HG02970 (cell line): ENCODE measurements around the gene COX19.
"Not testable (repeated sequence)": the region's sequence is repeated elsewhere in the genome, so short reads cannot be mapped to it uniquely, and the experiment has no call there.

Source experiments
- ATAC-seq: cut with Tn5 transposase; IDR thresholded peaks from one replicate; pipeline ENCODE4 v1.9.1; 2021; ENCODE audit warnings: mild to moderate bottlenecking, moderate library complexity, moderate number of reproducible peaks; ENCODE audit not compliant: unreplicated experiment, low FRiP score

COX19 gene

GRCh38 chr7:963236-964078 lies 11.9 kb downstream of the COX19 start:
- no peak for ATAC-seq

- no peak for ATAC-seq
Measured at GRCh38 chr7:962401-963081, 12.8 kb downstream of the COX19 start.

DNA sequence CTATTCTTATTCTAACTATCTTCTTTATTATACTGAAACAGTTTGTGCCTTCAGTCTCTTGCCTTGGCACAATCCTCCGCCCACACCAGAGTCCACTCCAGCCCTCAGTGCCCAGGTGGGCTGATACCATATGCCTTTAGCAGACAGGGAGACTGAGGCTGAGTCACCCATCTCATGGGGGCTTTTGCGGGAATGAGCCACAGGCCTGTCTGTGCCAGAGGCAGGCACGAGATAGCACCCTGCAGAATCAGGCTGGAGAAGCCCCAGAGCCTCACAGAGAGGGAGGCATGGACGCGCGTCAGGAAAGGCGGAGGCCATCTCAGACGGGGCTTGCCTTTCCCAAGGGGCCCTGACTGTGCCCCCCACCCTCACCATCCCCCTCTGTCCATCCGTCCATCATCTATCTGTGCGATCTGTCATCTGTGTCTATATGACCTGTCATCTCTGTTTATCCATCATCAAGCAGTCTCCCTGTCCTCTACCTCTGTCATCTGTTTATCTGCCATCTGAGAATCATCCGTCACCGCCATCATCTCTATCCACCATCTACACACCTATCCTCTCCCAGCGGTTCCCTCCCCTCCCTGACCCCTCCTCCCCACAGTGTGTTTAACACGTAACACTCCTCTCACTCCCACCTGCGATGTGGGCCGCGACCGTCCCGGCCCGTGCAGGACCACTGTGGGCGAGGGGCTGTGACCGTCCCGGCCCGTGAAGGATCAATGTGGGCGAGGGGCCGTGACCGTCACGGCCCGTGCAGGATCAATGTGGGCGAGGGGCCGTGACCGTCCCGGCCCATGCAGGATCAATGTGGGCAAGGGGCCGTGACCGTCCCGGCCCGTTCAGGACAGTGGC lies 13.6 kb downstream of the COX19 start:
- no peak for ATAC-seq

DNA sequence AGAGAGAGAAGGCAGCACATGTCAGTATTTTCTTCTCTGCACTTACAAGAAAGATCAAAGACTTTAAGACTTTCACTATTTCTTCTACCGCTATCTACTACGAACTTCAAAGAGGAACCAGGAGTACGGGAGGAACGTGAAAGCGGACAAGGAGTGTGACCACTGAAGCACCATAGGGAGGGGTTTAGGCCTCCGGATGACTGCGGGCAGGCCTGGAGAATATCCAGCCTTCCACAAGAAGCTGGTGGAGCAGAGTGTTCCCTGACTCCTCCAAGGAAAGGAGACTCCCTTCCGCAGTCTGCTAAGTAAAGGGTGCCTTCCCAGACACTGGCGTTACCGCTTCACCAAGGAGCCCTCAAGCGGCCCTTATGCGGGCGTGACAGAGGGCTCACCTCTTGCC lies 14.4 kb downstream of the COX19 start:
- ATAC-seq: not testable (repeated sequence)

- no peak for ATAC-seq
Measured at GRCh38 chr7:960269-960871, 15.0 kb downstream of the COX19 start.

DNA sequence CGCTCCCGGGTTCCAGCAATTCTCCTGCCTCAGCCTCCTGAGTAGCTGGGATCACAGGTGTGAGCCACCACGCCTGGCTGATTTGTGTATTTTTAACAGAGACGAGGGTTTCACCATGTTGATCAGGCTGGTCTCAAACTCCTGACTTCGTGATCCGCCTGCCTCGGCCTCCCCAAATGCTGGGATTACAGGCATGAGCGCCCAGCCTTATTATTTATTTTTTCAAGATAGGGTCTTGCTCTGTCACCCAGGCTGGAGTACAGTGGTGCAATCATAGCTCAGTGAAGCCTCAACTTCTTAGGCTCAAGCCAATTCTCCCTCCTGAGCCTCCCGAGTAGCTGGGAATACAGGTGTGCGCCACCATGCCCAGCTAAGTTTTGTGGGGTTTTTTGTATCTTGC lies 15.6 kb downstream of the COX19 start:
- ATAC-seq: not testable (repeated sequence)

GRCh38 chr7:959271-959670 lies 16.1 kb downstream of the COX19 start:
- no peak for ATAC-seq

- no peak for ATAC-seq
Measured at GRCh38 chr7:958221-959200, 16.8 kb downstream of the COX19 start.

GRCh38 chr7:957418-958220 lies 17.7 kb downstream of the COX19 start:
- ATAC-seq: no peak

DNA sequence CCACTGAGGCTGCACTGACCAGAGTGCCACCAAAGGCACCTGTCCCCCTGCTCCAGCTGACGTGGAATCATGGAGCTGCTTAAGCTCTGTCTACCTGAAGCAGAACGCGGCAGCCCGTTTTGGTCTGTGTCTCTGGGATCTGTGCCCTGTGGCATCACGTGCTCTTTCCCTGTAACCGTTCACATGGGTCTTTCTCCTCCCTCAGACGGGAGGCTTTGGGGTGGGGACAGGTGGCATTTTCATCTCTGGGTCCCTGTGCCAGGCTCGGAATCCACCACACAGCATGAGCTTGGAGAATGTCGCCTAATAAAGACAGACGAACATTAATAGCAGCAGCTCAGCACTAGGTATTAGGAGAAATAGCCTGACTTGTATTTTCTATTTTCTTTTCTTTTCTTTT lies 19.3 kb downstream of the COX19 start:
- ATAC-seq: no peak

DNA sequence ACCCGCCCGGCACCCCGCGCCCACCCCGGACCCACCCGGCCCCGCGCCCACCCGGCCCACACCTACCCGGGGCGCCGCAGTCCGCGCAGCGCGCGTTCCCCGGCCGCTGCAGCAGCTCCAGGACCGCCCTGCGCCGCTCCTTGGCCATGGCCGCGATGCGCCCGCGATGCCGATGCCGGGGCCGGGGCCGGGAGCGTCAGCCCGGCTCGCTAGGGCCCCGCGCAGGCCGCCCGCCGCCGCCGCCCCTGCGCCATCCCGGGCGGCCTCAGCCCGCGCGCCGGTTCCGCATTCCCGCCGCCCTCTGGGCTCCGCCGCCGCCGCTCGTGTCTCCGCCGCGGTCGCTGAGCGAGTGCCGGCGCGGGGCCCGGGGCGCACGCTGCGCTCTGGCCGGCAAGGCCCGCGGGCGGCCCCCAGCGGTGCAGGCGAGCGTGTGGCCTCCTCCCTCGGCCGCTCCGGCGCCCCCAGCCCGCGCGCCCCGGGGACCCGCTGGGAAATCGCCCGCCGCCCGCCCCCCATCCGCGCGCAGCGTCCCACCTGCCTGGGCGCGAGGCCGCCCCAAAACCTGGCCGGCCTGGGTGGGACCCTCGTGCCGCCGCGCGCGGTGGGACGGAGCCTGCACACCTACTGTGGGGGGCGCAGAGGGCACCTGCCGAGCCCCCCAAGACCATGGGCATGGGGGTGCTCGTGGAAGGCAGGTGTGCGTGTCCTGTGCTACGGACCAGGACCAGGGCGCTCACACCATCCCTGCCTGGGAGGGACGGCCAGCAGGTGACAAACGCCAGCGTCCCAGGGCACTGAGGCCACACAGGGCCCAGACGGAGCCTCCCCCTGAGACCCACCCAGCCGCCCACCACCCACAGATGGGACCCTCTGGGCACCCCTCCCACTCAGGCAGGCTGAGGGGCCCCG lies 20.8 kb downstream of the COX19 start, which contains the start of gene ADAP1:
TSS of gene ADAP1 (minus strand) at position 351 of the 909 bp plus-strand sequence. CDS start at position 148, 203 bp downstream.
- no peak for ATAC-seq

- no peak for ATAC-seq
Measured at GRCh38 chr7:953547-954327, 21.6 kb downstream of the COX19 start.

GRCh38 chr7:952548-953441 lies 22.6 kb downstream of the COX19 start:
- no peak for ATAC-seq

DNA sequence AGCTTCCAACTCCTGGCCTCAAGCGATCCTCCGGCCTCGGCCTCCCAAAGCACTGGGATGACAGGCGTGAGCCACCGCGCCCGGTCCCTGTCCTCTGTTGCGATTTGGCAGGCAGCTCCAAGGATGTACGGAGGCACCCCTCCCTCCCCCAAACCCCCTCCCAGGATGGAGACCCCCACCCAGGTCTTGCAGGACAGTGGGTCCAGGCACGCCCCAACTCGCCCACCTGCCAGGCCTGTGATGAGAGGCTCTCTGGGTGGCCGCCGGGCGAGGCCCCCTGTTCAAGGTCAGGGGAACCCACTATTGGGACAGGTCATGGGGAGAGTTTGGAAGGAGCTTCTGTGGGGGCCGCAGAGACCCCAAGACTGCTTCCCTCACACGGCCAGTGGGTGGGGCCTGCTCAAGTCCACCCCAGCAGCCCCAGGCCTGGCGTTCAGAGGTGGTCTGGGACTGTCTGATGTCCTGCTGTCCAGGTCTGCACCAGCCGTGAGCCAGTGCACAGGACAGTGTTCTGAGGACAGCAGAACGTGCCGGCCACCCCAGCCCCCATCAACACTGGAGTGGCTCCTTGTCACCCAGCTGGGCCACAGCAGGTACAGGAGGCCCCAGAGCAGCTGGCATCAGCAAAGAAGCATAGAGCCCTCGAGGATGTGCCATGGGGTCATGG lies 23.3 kb downstream of the COX19 start:
- no peak for ATAC-seq
